ENCODE measurements around the gene DHRS1.

DNA sequence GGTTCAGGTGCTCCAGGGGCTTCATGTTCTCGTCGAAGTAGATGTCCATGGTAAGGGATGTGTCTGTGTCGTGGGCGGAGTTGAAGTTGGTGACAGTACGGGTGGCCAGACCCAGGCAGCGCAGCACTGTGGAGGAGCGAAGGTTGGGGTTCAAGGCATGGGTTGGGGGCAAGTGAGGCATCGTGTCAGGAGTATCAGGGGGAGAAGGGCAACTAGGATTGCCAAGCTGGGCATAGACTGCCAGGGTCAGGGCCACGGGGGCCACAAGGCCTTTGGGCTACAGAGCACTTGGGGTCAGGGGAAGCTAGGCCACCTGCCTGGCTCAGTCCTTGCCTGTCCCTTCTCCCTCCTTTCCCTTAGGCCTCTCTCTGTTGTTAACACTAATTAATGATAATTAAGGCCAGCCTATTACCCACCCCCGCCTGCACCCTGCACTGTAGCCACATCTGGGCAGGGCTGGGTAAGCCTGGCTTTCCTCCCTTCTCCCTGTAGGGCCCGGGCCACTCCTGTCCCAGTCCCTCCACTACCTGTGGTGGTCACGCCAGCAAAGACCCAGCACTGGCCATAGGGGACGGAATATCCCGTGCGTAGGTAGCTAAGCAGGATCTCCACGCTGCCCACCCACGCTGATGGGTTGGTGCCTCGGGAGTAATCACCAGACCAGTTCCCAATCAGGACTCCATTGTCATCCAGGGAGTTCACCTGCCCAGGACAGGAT is 40.9 kb downstream of the DHRS1 start:
- TF ChIP-seq, protein P1, sequence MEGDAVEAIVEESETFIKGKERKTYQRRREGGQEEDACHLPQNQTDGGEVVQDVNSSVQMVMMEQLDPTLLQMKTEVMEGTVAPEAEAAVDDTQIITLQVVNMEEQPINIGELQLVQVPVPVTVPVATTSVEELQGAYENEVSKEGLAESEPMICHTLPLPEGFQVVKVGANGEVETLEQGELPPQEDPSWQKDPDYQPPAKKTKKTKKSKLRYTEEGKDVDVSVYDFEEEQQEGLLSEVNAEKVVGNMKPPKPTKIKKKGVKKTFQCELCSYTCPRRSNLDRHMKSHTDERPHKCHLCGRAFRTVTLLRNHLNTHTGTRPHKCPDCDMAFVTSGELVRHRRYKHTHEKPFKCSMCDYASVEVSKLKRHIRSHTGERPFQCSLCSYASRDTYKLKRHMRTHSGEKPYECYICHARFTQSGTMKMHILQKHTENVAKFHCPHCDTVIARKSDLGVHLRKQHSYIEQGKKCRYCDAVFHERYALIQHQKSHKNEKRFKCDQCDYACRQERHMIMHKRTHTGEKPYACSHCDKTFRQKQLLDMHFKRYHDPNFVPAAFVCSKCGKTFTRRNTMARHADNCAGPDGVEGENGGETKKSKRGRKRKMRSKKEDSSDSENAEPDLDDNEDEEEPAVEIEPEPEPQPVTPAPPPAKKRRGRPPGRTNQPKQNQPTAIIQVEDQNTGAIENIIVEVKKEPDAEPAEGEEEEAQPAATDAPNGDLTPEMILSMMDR (IDR thresholded peaks at IDR 0.05): no peak
- TF ChIP-seq POLR2AphosphoS5 (IDR thresholded peaks at IDR 0.05; ENCODE audit: insufficient read depth in 1 of 2, low read depth in 1 of 2): no peak
- TF ChIP-seq POLR2A (IDR thresholded peaks at IDR 0.05): no peak

All from vagina (tissue), 2 donors.